ENCODE measurements around the gene TBCD.

TBCD gene

DNA sequence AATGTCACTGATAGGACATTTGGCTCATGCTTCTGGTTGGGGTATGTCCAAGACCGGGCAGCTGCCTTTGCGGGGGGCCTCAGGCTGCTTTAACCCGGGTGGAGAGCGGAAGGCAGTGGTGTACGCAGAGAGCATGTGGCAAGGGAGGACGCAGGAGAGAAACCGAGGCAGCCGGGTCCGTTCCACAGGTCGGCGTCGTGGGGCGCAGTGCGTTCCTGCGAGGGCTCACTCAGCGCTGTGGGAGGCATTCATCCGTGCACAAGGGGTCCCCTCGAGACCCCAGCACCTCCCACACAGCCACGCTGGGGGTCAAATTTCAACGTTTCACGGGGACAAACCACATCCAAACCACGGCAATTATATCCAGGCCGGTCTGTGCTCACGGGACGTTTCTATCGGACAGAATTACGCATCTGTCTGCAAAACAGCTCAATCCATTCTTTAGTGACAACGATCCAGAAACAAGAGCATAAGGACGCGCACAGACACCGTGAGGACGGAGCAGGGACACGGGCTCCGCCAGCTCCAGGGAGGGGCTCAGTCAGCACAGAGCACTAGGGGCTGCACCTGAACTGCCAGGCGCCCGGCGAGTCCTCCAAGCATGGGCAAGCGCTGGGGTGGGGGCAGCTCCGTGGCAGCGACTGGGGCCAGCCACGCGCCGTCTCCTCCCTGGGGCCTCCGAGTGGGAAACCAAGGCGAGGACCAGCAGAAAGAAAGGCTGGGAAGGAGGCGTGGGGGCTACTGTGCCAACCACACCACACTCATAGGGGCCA is 219.1 kb downstream of the TBCD start:
- Histone ChIP-seq H3K36me3 (replicated peaks; ENCODE audit: insufficient read depth, low read length) (no peaks in the 10 kb centered on the region), H3K4me3 (ENCODE audit: low read length) (no peak overlapping the region), H3K9ac (ENCODE audit: low read length) (no peak overlapping the region), H3K9me2 (replicated peaks; ENCODE audit: insufficient read depth, low read length) (no peaks in the 10 kb centered on the region), H2AFZ (ENCODE audit: low read length) (no peak overlapping the region), H3K9me3 (replicated peaks; ENCODE audit: insufficient read depth, low read length) (no peaks in the 10 kb centered on the region), H3K27me3 (replicated peaks; ENCODE audit: insufficient read depth, low read length) (peaks cover 31% of the 10 kb centered on the region), H3K27ac (ENCODE audit: low read length) (no peak overlapping the region), H3F3A (ENCODE audit: insufficient read depth, low read length) (no peaks in the 10 kb centered on the region), H3K79me2 (ENCODE audit: low read length) (no peaks in the 10 kb centered on the region), H3K4me1 (ENCODE audit: low read length) (no peaks in the 10 kb centered on the region), H4K20me1 (ENCODE audit: insufficient read depth, low read length) (no peaks in the 10 kb centered on the region), H3K4me2 (ENCODE audit: low read depth, low read length) (no peak overlapping the region)
- TF ChIP-seq EZH2 (optimal IDR thresholded peaks at IDR 0.05; ENCODE audit: low read depth, low read length) (no peak), EZH2phosphoT487 (IDR thresholded peaks at IDR 0.05; ENCODE audit: low read length) (no peak)
- TF ChIP-seq, protein P1, sequence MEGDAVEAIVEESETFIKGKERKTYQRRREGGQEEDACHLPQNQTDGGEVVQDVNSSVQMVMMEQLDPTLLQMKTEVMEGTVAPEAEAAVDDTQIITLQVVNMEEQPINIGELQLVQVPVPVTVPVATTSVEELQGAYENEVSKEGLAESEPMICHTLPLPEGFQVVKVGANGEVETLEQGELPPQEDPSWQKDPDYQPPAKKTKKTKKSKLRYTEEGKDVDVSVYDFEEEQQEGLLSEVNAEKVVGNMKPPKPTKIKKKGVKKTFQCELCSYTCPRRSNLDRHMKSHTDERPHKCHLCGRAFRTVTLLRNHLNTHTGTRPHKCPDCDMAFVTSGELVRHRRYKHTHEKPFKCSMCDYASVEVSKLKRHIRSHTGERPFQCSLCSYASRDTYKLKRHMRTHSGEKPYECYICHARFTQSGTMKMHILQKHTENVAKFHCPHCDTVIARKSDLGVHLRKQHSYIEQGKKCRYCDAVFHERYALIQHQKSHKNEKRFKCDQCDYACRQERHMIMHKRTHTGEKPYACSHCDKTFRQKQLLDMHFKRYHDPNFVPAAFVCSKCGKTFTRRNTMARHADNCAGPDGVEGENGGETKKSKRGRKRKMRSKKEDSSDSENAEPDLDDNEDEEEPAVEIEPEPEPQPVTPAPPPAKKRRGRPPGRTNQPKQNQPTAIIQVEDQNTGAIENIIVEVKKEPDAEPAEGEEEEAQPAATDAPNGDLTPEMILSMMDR (IDR thresholded peaks at IDR 0.05; ENCODE audit: low read length) = no peak
- DNase-seq = no peak

DNA sequence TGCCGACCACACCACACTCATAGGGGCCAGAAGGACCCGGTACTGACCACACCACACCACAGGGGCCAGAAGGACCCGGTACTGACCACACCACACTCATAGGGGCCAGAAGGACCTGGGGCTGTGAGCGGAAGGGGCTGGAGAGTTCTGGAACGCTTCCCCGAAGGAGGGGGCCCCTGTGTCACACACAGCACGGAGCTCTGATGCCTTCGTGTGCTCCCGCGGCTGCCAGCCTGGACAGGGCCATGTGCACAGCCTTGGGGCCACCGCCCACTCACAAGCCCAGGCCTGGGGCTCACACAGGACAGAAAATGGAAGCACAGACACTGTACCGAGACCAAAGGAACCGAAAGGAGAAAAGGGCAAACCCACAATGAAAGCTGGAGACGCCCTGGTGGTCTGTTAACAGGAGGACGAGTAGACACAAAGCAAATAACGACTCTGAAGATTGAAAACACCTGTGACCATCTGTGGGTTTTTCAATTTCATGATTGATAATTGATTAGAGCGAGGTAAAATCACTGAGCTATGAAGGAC is 221.0 kb downstream of the TBCD start:
- H3K27me3 ChIP-seq (replicated peaks; ENCODE audit: insufficient read depth, low read length) = peaks cover 14% of the 10 kb centered on the region
- no peak for TF ChIP-seq EZH2 (optimal IDR thresholded peaks at IDR 0.05; ENCODE audit: low read depth, low read length)
- TF ChIP-seq, protein P1 (IDR thresholded peaks at IDR 0.05; ENCODE audit: low read length) = no peak
- TF ChIP-seq EZH2phosphoT487 (IDR thresholded peaks at IDR 0.05; ENCODE audit: low read length) = no peak
- H3K9ac ChIP-seq (ENCODE audit: low read length) = no peak overlapping the region
- no peak overlapping the region for H3K4me3 ChIP-seq (ENCODE audit: low read length)
- H3K36me3 ChIP-seq (replicated peaks; ENCODE audit: insufficient read depth, low read length) = no peaks in the 10 kb centered on the region
- no peak overlapping the region for H2AFZ ChIP-seq (ENCODE audit: low read length)
- no peaks in the 10 kb centered on the region for H3K9me2 ChIP-seq (replicated peaks; ENCODE audit: insufficient read depth, low read length)
- no peaks in the 10 kb centered on the region for H3K79me2 ChIP-seq (ENCODE audit: low read length)
- H3F3A ChIP-seq (ENCODE audit: insufficient read depth, low read length) = no peaks in the 10 kb centered on the region
- H3K9me3 ChIP-seq (replicated peaks; ENCODE audit: insufficient read depth, low read length) = no peaks in the 10 kb centered on the region
- H3K4me2 ChIP-seq (ENCODE audit: low read depth, low read length) = no peak overlapping the region
- H4K20me1 ChIP-seq (ENCODE audit: insufficient read depth, low read length) = no peaks in the 10 kb centered on the region
- H3K4me1 ChIP-seq (ENCODE audit: low read length) = no peaks in the 10 kb centered on the region
- no peak for DNase-seq
- no peak overlapping the region for H3K27ac ChIP-seq (ENCODE audit: low read length)

DNA sequence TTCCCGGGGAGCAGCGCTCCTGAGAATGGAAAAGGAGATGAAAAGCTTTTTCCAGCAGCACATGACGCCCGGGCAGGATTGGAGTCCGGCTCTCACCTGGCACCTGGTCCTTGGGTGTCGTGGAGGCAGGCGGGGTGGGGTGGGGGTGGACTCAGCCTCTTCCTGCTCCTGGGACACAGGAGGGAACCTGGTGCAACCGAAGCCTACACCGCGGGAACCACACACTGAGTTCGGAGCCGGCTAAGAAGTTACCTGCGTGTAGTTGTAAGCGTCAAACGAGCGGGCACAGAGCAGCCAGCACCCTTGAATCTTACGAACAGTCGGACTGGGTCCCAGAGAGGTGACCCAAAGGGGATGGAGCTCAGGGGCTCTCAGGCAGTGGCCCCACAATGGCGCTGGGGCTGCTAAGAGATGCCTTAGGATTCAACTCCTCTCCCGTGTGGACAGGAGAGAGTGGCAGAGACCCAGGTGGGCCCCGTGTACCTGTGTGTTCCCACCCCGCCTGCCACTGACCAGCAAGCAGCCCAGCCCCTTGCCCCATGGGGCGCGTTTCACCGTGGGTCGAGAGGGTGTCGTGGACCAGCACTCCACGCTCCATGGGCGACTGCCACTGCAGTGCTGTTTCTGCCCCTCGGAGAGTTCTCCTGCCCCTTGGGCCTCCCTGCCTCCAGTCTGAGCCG is 221.7 kb downstream of the TBCD start:
- Histone ChIP-seq H3K79me2 (ENCODE audit: low read length) (no peaks in the 10 kb centered on the region), H3K27ac (ENCODE audit: low read length) (no peak overlapping the region), H3F3A (ENCODE audit: insufficient read depth, low read length) (no peaks in the 10 kb centered on the region), H3K4me2 (ENCODE audit: low read depth, low read length) (no peak overlapping the region), H3K9me3 (replicated peaks; ENCODE audit: insufficient read depth, low read length) (no peaks in the 10 kb centered on the region), H3K9ac (ENCODE audit: low read length) (no peak overlapping the region), H2AFZ (ENCODE audit: low read length) (no peak overlapping the region), H3K4me1 (ENCODE audit: low read length) (no peaks in the 10 kb centered on the region), H4K20me1 (ENCODE audit: insufficient read depth, low read length) (no peaks in the 10 kb centered on the region), H3K27me3 (replicated peaks; ENCODE audit: insufficient read depth, low read length) (0 out of 2 replicates have a peak, but pooled peaks cover 8% of the 10 kb centered on the region), H3K4me3 (ENCODE audit: low read length) (no peak overlapping the region), H3K9me2 (replicated peaks; ENCODE audit: insufficient read depth, low read length) (no peaks in the 10 kb centered on the region), H3K36me3 (replicated peaks; ENCODE audit: insufficient read depth, low read length) (no peaks in the 10 kb centered on the region)
- TF ChIP-seq EZH2phosphoT487 (IDR thresholded peaks at IDR 0.05; ENCODE audit: low read length) (no peak), EZH2 (optimal IDR thresholded peaks at IDR 0.05; ENCODE audit: low read depth, low read length) (no peak)
- TF ChIP-seq, protein P1 (IDR thresholded peaks at IDR 0.05; ENCODE audit: low read length) = no peak
- DNase-seq = no peak
